ENCODE results near the gene ZBTB7C. TPM values are rescaled to one million over a fixed set of nuclear protein-coding genes. Genes with fewer than 3 reads are reported as not detected.

ZBTB7C gene
- total and polyA plus RNA-seq, 4 donors = 0.19 to 1.1 (median 0.45) TPM

GRCh38 chr18:47985866-47986265 lies 423.3 kb downstream of the ZBTB7C start:
- Histone ChIP-seq H3K4me3 (ENCODE audit: low read depth in 1 of 3, low read length in 3 of 3) (no peak overlapping the region), H3K36me3 (ENCODE audit: control insufficient read depth in 4 of 4, insufficient read depth in 3 of 4, low read depth in 1 of 4, low read length in 3 of 4) (no peaks in the 10 kb centered on the region), H3K9ac (ENCODE audit: low read depth in 1 of 2, low read length in 2 of 2) (no peak overlapping the region), H3K4me1 (ENCODE audit: control insufficient read depth in 4 of 4, insufficient read depth in 4 of 4, low read length in 3 of 4) (no peaks in the 10 kb centered on the region), H3K27ac (ENCODE audit: low read depth in 1 of 2, low read length in 2 of 2) (no peak overlapping the region), H3K9me3 (ENCODE audit: control insufficient read depth in 4 of 4, low read length in 3 of 4) (no peaks in the 10 kb centered on the region), H3K27me3 (ENCODE audit: control insufficient read depth in 4 of 4, insufficient read depth in 4 of 4, low read length in 3 of 4) (no peaks in the 10 kb centered on the region)
- WGBS = 81% methylated on average over 7 of the region's 7 CpGs
- no peak for DNase-seq (ENCODE audit: low spot score)
- TF ChIP-seq JUND (IDR thresholded peaks at IDR 0.05) (no peak), GABPA (IDR thresholded peaks at IDR 0.05 in 1 of 2, conservative IDR thresholded peaks at IDR 0.05 in 1 of 2) (no peak), HNF4G (IDR thresholded peaks at IDR 0.05) (no peak), RXRA (IDR thresholded peaks at IDR 0.05) (no peak), NR2F2 (IDR thresholded peaks at IDR 0.05) (no peak), HNF4A (conservative IDR thresholded peaks at IDR 0.05) (no peak), TAF1 (conservative IDR thresholded peaks at IDR 0.05) (no peak), ATF3 (IDR thresholded peaks at IDR 0.05) (no peak), REST (IDR thresholded peaks at IDR 0.05) (no peak), FOXA2 (IDR thresholded peaks at IDR 0.05) (no peak), CTCF (IDR thresholded peaks at IDR 0.05; ENCODE audit: low read depth, low read length, missing input control) (no peak), EGR1 (IDR thresholded peaks at IDR 0.05; ENCODE audit: low read depth in 2 of 2) (no peak), SP1 (IDR thresholded peaks at IDR 0.05) (no peak), YY1 (IDR thresholded peaks at IDR 0.05) (no peak)

GRCh38 chr18:47984991-47985390 lies 424.2 kb downstream of the ZBTB7C start:
- Histone ChIP-seq H3K36me3 (ENCODE audit: control insufficient read depth in 4 of 4, insufficient read depth in 3 of 4, low read depth in 1 of 4, low read length in 3 of 4) (no peaks in the 10 kb centered on the region), H3K9ac (ENCODE audit: low read depth in 1 of 2, low read length in 2 of 2) (no peak overlapping the region), H3K4me1 (ENCODE audit: control insufficient read depth in 4 of 4, insufficient read depth in 4 of 4, low read length in 3 of 4) (no peaks in the 10 kb centered on the region), H3K27ac (ENCODE audit: low read depth in 1 of 2, low read length in 2 of 2) (no peak overlapping the region), H3K9me3 (ENCODE audit: control insufficient read depth in 4 of 4, low read length in 3 of 4) (no peaks in the 10 kb centered on the region), H3K27me3 (ENCODE audit: control insufficient read depth in 4 of 4, insufficient read depth in 4 of 4, low read length in 3 of 4) (no peaks in the 10 kb centered on the region), H3K4me3 (ENCODE audit: low read depth in 1 of 3, low read length in 3 of 3) (no peak overlapping the region)
- 90% methylated on average over 4 of the region's 4 CpGs for WGBS
- DNase-seq (ENCODE audit: low spot score) = no peak
- TF ChIP-seq REST (IDR thresholded peaks at IDR 0.05) = no peak
- no peak for TF ChIP-seq YY1 (IDR thresholded peaks at IDR 0.05)
- no peak for TF ChIP-seq RXRA (IDR thresholded peaks at IDR 0.05)
- TF ChIP-seq MAX (IDR thresholded peaks at IDR 0.05) = no peak
- TF ChIP-seq GABPA (IDR thresholded peaks at IDR 0.05 in 1 of 2, conservative IDR thresholded peaks at IDR 0.05 in 1 of 2) = no peak
- TF ChIP-seq JUND (IDR thresholded peaks at IDR 0.05) = no peak
- TF ChIP-seq RAD21 (IDR thresholded peaks at IDR 0.05) = no peak
- no peak for TF ChIP-seq EGR1 (IDR thresholded peaks at IDR 0.05; ENCODE audit: low read depth in 2 of 2)
- no peak for TF ChIP-seq NR2F2 (IDR thresholded peaks at IDR 0.05)
- TF ChIP-seq HNF4G (IDR thresholded peaks at IDR 0.05) = no peak
- no peak for TF ChIP-seq CTCF (IDR thresholded peaks at IDR 0.05; ENCODE audit: low read depth, low read length, missing input control)
- TF ChIP-seq ATF3 (IDR thresholded peaks at IDR 0.05) = no peak
- TF ChIP-seq FOXA2 (IDR thresholded peaks at IDR 0.05) = no peak
- TF ChIP-seq FOXA1 (IDR thresholded peaks at IDR 0.05) = no peak
- no peak for TF ChIP-seq TAF1 (conservative IDR thresholded peaks at IDR 0.05)

Measured in liver (tissue), 9 donors.